Heart right ventricle (tissue), 16 donors: ENCODE results near the gene ASIP. TPM values are rescaled to one million over a fixed set of nuclear protein-coding genes. Genes with fewer than 3 reads are reported as not detected.
"Not testable (repeated sequence)": the region's sequence is repeated elsewhere in the genome, so short reads cannot be mapped to it uniquely, and the experiment has no call there.

Experiments used
- ATAC-seq, 8 donors: fragments of 200-7000 bp; cut with Tn5 transposase; one replicate each; pipeline ENCODE4 v1.9.1; 2020; ENCODE audit warnings: mild to moderate bottlenecking in 8 of 8, moderate library complexity in 8 of 8, moderate number of reproducible peaks in 1 of 8
- DNase-seq, 2 donors: peaks; one replicate each; pipeline ENCODE4 v3.0.0-alpha.2; 2020
- H3K27ac ChIP-seq, 10 donors: fragments of 200-600 bp; sonication (generic) in 2 of 10; one replicate each; pipeline versions ENCODE4 v1.5.0 to v1.8.0; 2020 to 2022; ENCODE audit warnings: mild to moderate bottlenecking in 3 of 10
- H3K27me3 ChIP-seq, 7 donors: fragments of 200-600 bp; one replicate each; pipeline ENCODE4 v1.8.0; 2021 to 2022; ENCODE audit warnings: mild to moderate bottlenecking in 2 of 7
- H3K36me3 ChIP-seq, 9 donors: fragments of 200-600 bp; sonication (generic) in 1 of 9; one replicate each; pipeline versions ENCODE4 v1.5.0 to v1.8.0; 2020 to 2022; ENCODE audit warnings: mild to moderate bottlenecking in 2 of 9
- H3K4me1 ChIP-seq, 9 donors: fragments of 200-600 bp; sonication (generic) in 1 of 9; one replicate each; pipeline versions ENCODE4 v1.5.0 to v1.8.0; 2020 to 2022; ENCODE audit warnings: mild to moderate bottlenecking in 4 of 9
- H3K4me3 ChIP-seq, 10 donors: fragments of 200-600 bp; sonication (generic) in 2 of 10; one replicate each; pipeline versions ENCODE4 v1.5.0 to v1.8.0; 2020 to 2022; ENCODE audit warnings: mild to moderate bottlenecking in 7 of 10, moderate library complexity in 2 of 10
- H3K9me3 ChIP-seq, 11 donors: fragments of 200-600 bp in 10 of 11; sonication (generic) in 2 of 11; one replicate each; pipeline versions ENCODE4 v1.5.0 to v1.8.0; 2013 to 2022; ENCODE audit warnings: mild to moderate bottlenecking in 2 of 11, control low read depth in 1 of 11, moderate library complexity in 1 of 11
- WGBS, 2 donors: extraction: QIAGEN DNeasy Blood & Tissue Kit; methylation state at CpG; one replicate each; pipeline ENCODE4 v1.1.7; 2013; ENCODE audit warnings: inconsistent platforms in 1 of 2; 5-methylcytosine and 5-hydroxymethylcytosine counted together
- intact Hi-C, 10 donors: fragments of 100-400 bp; cut with DNase I; formaldehyde crosslinking; loops; one replicate each; pipeline versions ENCODE4 v1.11.1 to v1.14.2; 2022
- polyA plus RNA-seq, 2 donors: library from polyadenylated mRNA; stranded (reverse); fragments of 200-250 nt; gene quantifications; one replicate each; pipeline ENCODE4 v1.2.3, GENCODE V29; 2013
- total RNA-seq, 10 donors: library from RNA; stranded (reverse); fragmentation: NEBNext Ultra II Directional in 3 of 10; extraction: Animal tissue kit (Norgen Biotek cat#: 25700) in 3 of 10; gene quantifications; one replicate each; pipeline versions ENCODE4 v1.2.1 to v1.2.4, GENCODE V29; 2021 to 2023
- TF ChIP-seq, protein P1 (sequence below), 9 donors: fragments of 200-600 bp; sonication (generic) in 2 of 9; IDR thresholded peaks; one replicate each; pipeline versions ENCODE4 v1.5.0 to v1.8.0; 2021 to 2022; ENCODE audit warnings: antibody characterized with exemption in 9 of 9, mild to moderate bottlenecking in 5 of 9, moderate library complexity in 1 of 9
- donor health status: Arrhythmogenic right ventricular cardiomyopathy.
- donor health status: ischemic (EF 13 %, LVEDD 7.1; RV severe dilation, severe dysfunction).
- donor health status: healthy with polysubstance abuse.
- donor health status: DM: no; HTN: yes; CAD: no.
- donor health status: DM: no; HTN: no; CAD: no.
- donor health status: ischemic (EF 25% LVEDD 6.9; RV normal size, moderate dysfunction).
- donor health status: ischemic (EF 25% LVEDD 5.7; RV mildly dilated, moderate dysfunction).
- donor health status: healthy.
- donor health status: DM: yes; HTN: yes; CAD: no.
- donor health status: Ischemic cardiomyopathy.
- donor health status: ischemic (EF 35%, LVEDD 5.7; RV mildly dilated, moderate dysfunction).
- donor health status: nonischemic (EF 11% LVEDD 7.7; RV severe dilation, severe dysfunction).
- donor health status: DM: yes; HTN: yes; CAD: no.
- donor health status: PGD.
- donor health status: ischemic (EF 29% LVEDD 5.4; RV normal size, mild dysfunction).
- donor health status: nonischemic (EF 23%, LVEDD 6.1; RV moderate dilation, normal function).

The ASIP gene
- total and polyA plus RNA-seq, 12 donors: 1.6 to 234 (median 13.1) TPM

DNA sequence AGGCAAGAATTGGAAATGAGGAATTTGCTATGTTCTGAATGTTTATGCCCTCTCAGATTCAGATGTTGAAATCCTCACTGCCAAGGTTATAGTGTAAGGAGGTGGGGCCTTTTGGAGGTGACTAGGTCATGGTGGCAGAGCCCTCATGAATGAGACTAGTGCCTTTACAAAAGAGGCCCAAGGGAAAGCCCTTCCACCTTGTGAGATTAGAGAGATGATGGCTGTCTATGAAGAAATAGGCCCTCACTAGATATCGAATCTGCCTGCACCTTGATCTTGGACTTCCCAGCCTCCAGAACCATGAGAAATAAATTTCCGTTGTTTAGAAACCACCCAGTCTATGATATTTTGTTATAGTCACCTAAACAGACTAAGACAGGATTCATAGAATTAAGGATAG lies 10.4 kb downstream of the ASIP start:
- H3K36me3 ChIP-seq: no peaks in the 10 kb centered on the region
- no peaks in the 10 kb centered on the region for H3K9me3 ChIP-seq
- 88 to 94% methylated on average over 2 of the region's 2 CpGs for WGBS, 2 donors

DNA sequence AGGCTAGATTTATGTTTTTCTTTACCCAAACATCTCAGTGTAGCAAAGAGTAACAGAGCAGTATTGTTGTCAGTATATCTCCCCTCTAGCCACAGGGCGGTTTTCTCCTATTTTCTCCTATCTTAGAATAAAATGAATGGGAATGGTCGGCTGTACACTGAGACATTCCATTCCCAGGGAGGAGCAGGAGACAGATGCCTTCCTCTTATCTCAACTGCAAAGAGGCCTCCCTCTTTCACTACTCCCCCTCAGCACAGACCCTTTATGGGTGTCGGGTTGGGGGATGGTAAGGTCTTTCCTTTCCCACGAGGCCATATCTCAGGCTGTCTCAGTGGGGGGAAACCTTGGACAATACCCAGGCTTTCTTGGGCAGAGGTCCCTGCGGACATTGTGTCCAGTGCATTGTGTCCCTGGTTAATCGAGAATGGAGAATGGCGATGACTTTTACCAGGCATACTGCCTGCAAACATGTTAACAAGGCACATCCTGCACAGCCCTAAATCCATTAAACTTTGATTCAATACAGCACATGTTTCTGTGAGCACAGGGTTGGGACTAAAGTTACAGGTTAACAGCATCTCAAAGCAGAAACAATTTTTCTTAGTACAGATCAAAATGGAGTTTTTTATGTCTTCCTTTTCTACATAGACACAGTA lies 11.3 kb downstream of the ASIP start:
- peaks cover 0 to 20% (median 0%) of the 10 kb centered on the region in 9 donors for H3K4me1 ChIP-seq
- WGBS, 2 donors: 30 to 41% methylated on average over 7 of the region's 7 CpGs
- H3K27me3 ChIP-seq, intact Hi-C loops, H3K27ac ChIP-seq, H3K4me3 ChIP-seq, ATAC-seq, H3K9me3 ChIP-seq, DNase-seq, H3K36me3 ChIP-seq: not testable (repeated sequence)

More for the DNA sequence above, 10.4 kb downstream of the ASIP start:
- DNase-seq: no peak
- Histone ChIP-seq H3K27me3 (no peaks in the 10 kb centered on the region), H3K4me3 (no peak overlapping the region), H3K4me1 (peaks cover 0 to 27% (median 0%) of the 10 kb centered on the region in 9 donors), H3K27ac (no peak overlapping the region)
- intact Hi-C loops: no loop called here
- TF ChIP-seq, protein P1, sequence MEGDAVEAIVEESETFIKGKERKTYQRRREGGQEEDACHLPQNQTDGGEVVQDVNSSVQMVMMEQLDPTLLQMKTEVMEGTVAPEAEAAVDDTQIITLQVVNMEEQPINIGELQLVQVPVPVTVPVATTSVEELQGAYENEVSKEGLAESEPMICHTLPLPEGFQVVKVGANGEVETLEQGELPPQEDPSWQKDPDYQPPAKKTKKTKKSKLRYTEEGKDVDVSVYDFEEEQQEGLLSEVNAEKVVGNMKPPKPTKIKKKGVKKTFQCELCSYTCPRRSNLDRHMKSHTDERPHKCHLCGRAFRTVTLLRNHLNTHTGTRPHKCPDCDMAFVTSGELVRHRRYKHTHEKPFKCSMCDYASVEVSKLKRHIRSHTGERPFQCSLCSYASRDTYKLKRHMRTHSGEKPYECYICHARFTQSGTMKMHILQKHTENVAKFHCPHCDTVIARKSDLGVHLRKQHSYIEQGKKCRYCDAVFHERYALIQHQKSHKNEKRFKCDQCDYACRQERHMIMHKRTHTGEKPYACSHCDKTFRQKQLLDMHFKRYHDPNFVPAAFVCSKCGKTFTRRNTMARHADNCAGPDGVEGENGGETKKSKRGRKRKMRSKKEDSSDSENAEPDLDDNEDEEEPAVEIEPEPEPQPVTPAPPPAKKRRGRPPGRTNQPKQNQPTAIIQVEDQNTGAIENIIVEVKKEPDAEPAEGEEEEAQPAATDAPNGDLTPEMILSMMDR (IDR thresholded peaks at IDR 0.05): no peak
- no peak for ATAC-seq

DNA sequence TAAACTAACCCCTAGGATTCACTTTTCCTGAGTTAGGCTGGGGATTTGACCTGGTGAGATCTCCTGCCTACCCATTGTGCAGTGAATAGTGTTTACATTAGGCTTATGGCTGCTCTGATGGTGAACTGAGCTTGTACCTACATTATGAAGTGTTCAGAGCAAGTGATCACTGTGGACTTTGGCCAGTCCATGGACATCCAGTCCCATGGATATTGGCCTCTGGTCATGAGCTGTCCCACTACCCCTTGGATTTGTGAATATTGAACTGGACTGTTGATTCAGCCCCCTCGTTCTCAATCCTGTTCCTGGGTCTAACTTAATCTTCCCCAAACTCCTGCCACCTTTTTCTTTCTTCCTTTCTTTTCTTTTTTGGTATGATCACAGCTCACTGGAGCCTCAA lies 13.8 kb downstream of the ASIP start:
- Histone ChIP-seq H3K4me1 (peaks cover 0 to 2% (median 0%) of the 10 kb centered on the region in 9 donors), H3K9me3 (no peaks in the 10 kb centered on the region), H3K27ac (no peak overlapping the region), H3K27me3 (no peaks in the 10 kb centered on the region), H3K36me3 (no peaks in the 10 kb centered on the region), H3K4me3 (no peak overlapping the region)
- DNase-seq: no peak
- ATAC-seq: no peak
- TF ChIP-seq, protein P1 (IDR thresholded peaks at IDR 0.05): no peak
- 79 to 82% methylated on average over 1 of the region's 1 CpG for WGBS, 2 donors
- intact Hi-C loops: no loop called here

DNA sequence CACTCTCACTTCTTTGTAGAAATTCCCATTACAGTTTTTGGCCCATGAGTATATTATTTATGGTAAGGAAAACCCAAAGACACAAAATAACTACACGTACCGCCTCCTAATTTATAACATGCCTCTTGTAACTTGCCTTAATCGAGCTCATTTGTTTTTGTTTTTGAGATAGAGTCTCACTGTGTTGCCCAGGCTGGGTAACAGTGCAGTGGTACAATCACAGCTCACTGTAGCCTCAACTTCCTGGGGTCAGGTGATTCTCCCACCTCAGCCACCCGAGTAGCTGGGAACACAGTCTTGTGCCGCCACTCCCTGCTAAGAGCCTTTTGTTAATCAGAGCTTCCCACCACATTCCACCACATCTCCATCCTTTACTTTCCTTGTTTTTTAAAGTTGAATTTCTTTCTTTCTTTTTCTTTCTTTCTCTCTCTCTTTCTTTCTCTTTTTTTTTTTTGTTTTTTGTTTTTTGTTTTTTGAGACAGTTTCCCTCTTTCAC lies 15.5 kb downstream of the ASIP start:
- 84 to 85% methylated on average over 5 of the region's 5 CpGs for WGBS, 2 donors
- ATAC-seq (no peak), DNase-seq (no peak)
- no peak overlapping the region for H3K27ac ChIP-seq
- H3K9me3 ChIP-seq: no peaks in the 10 kb centered on the region
- no peaks in the 10 kb centered on the region for H3K36me3 ChIP-seq
- peaks cover 0 to under 1% (median 0%) of the 10 kb centered on the region in 9 donors for H3K4me1 ChIP-seq
- H3K27me3 ChIP-seq: no peaks in the 10 kb centered on the region
- H3K4me3 ChIP-seq: no peak overlapping the region
- TF ChIP-seq, protein P1 (IDR thresholded peaks at IDR 0.05): no peak
- intact Hi-C loops: no loop called here
